ENCODE data around the gene APBB1IP.
A peak's percentile ranks its signal among the peaks of the same experiment; 100 is the strongest.

APBB1IP gene

GRCh38 chr10:26432938-26433337 lies 5.2 kb upstream of the APBB1IP start:
- TF ChIP-seq CTCF (IDR thresholded peaks at IDR 0.05; ENCODE audit: low read depth, low read length, missing control alignments), result no peak
- H3K4me3 ChIP-seq (replicated peaks; ENCODE audit: low read depth, low read length), result no peak overlapping the region
- no peak for DNase-seq (ENCODE audit: extremely low read depth, low read depth)

GRCh38 chr10:26435852-26436251 lies 2.3 kb upstream of the APBB1IP start:
- no peak for TF ChIP-seq CTCF (IDR thresholded peaks at IDR 0.05; ENCODE audit: low read depth, low read length, missing control alignments)

DNA sequence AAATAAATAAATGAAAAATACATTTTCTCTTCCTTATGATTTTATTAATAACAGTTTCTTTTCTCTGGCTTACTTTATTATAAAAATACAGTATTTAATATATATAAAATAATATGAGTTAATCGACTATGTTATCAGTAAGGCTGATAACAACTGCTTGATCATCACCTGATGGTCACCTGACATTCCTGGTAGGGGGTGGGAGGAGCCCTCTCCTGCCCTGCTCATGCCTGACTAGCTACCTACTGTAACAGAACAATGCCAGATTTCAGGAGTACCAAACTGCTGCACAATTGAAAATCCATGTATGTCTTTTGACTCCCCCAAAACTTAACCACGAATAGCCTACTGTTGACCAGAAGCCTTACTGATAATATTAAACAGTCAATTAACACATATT lies 1.3 kb upstream of the APBB1IP start:
- no peak for TF ChIP-seq CTCF (IDR thresholded peaks at IDR 0.05; ENCODE audit: low read depth, low read length, missing control alignments)
- no peak for DNase-seq (ENCODE audit: extremely low read depth, low read depth)
- no peak overlapping the region for H3K4me3 ChIP-seq (replicated peaks; ENCODE audit: low read depth, low read length)

More at GRCh38 chr10:26435852-26436251, 2.3 kb upstream of the APBB1IP start:
- no peak overlapping the region for H3K4me3 ChIP-seq (replicated peaks; ENCODE audit: low read depth, low read length)
- DNase-seq (ENCODE audit: extremely low read depth, low read depth), result no peak

GRCh38 chr10:26438534-26439341 lies 597 bp downstream of the APBB1IP start:
- DNase-seq (ENCODE audit: extremely low read depth, low read depth), result no peak
- no peak for TF ChIP-seq CTCF (IDR thresholded peaks at IDR 0.05; ENCODE audit: low read depth, low read length, missing control alignments)
- 0 out of 2 replicates have a peak overlapping the region, but pooled peaks have one; percentile 3 for H3K4me3 ChIP-seq (replicated peaks; ENCODE audit: low read depth, low read length)

GRCh38 chr10:26439406-26440087 lies 1.4 kb downstream of the APBB1IP start:
- TF ChIP-seq CTCF (IDR thresholded peaks at IDR 0.05; ENCODE audit: low read depth, low read length, missing control alignments), result no peak
- no peak overlapping the region for H3K4me3 ChIP-seq (replicated peaks; ENCODE audit: low read depth, low read length)
- DNase-seq (ENCODE audit: extremely low read depth, low read depth), result no peak

DNA sequence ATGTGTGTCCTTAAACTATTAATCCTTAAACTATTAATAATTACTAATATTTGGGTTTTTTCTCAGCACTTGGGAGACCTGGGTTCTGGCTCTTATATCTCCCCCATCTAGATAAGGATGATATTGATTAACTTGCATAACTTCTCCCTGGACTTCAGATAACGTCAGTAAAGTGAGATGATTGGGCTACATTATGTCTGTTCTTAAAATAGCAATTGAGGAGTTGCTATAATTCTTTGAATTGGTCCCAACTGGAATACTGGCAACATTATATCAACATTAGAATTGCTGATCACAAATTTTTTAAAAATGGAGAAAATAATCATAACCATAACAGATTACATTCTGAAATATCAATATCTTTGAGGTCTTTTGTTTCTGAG lies 1.9 kb downstream of the APBB1IP start:
- no peak for TF ChIP-seq CTCF (IDR thresholded peaks at IDR 0.05; ENCODE audit: low read depth, low read length, missing control alignments)
- H3K4me3 ChIP-seq (replicated peaks; ENCODE audit: low read depth, low read length), result no peak overlapping the region
- DNase-seq (ENCODE audit: extremely low read depth, low read depth), result no peak
